ENCODE results near the gene LACRT. TPM values are rescaled to one million over a fixed set of nuclear protein-coding genes. Genes with fewer than 3 reads are reported as not detected.

LACRT gene
- total RNA-seq, 4 donors from 2014 or later, result not detected

- Histone ChIP-seq H3K4me1 (no peaks in the 10 kb centered on the region), H3K27ac (no peak overlapping the region), H3K36me3 (no peaks in the 10 kb centered on the region), H3K27me3 (no peaks in the 10 kb centered on the region), H3K9me3 (no peaks in the 10 kb centered on the region), H3K4me3 (no peak overlapping the region)
- intact Hi-C loops (cut with DNase I; ENCODE audit: low total_unique reads), result no loop called here
- TF ChIP-seq CTCF (IDR thresholded peaks at IDR 0.05) (no peak), POLR2A (IDR thresholded peaks at IDR 0.05) (no peak)
- DNase-seq, result no peak
Measured at GRCh38 chr12:54608156-54608555, 26.5 kb downstream of the LACRT start.

- Histone ChIP-seq H3K27ac (no peak overlapping the region), H3K9me3 (no peaks in the 10 kb centered on the region), H3K4me1 (no peaks in the 10 kb centered on the region), H3K36me3 (no peaks in the 10 kb centered on the region), H3K4me3 (no peak overlapping the region), H3K27me3 (no peaks in the 10 kb centered on the region)
- DNase-seq, result no peak
- intact Hi-C loops (cut with DNase I; ENCODE audit: low total_unique reads), result no loop called here
- TF ChIP-seq CTCF (IDR thresholded peaks at IDR 0.05) (no peak), POLR2A (IDR thresholded peaks at IDR 0.05) (no peak)
Measured at GRCh38 chr12:54606556-54606955, 28.1 kb downstream of the LACRT start.

- H3K36me3 ChIP-seq, result no peaks in the 10 kb centered on the region
- intact Hi-C loops (cut with DNase I; ENCODE audit: low total_unique reads), result no loop called here
- H3K4me3 ChIP-seq, result no peak overlapping the region
- H3K9me3 ChIP-seq, result no peaks in the 10 kb centered on the region
- no peaks in the 10 kb centered on the region for H3K4me1 ChIP-seq
- DNase-seq, result no peak
- H3K27me3 ChIP-seq, result no peaks in the 10 kb centered on the region
- no peak for TF ChIP-seq POLR2A (IDR thresholded peaks at IDR 0.05)
- no peak for TF ChIP-seq CTCF (IDR thresholded peaks at IDR 0.05)
- no peak overlapping the region for H3K27ac ChIP-seq
Measured at GRCh38 chr12:54605138-54605970, 29.3 kb downstream of the LACRT start.

DNA sequence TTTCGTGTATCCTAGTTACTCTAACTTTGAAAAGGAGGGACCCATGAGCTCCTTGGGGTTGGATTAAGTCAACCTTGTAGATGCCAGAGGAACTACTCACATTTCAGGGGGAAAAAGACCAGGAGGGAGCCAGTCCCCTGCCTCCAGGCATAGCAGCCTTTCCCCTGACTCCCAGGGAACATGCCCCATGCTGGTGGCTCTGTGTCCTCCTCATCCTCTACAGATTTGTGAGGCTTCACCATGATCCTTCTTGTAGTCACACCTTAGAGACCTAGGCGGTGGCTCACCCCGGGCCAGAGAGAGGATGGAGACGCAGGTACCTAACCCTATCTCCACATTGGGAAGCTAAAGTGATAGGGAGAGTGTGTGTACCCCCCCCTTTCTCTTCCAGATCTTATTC, 30.3 kb downstream of the LACRT start:
- TF ChIP-seq CTCF (IDR thresholded peaks at IDR 0.05) (no peak), POLR2A (IDR thresholded peaks at IDR 0.05) (no peak)
- intact Hi-C loops (cut with DNase I; ENCODE audit: low total_unique reads), result no loop called here
- Histone ChIP-seq H3K4me3 (no peak overlapping the region), H3K27ac (no peak overlapping the region), H3K4me1 (no peaks in the 10 kb centered on the region), H3K27me3 (no peaks in the 10 kb centered on the region), H3K9me3 (no peaks in the 10 kb centered on the region), H3K36me3 (no peaks in the 10 kb centered on the region)
- no peak for DNase-seq

- Histone ChIP-seq H3K9me3 (no peaks in the 10 kb centered on the region), H3K4me1 (no peaks in the 10 kb centered on the region), H3K27me3 (no peaks in the 10 kb centered on the region), H3K27ac (no peak overlapping the region), H3K4me3 (no peak overlapping the region), H3K36me3 (no peaks in the 10 kb centered on the region)
- intact Hi-C loops (cut with DNase I; ENCODE audit: low total_unique reads), result no loop called here
- TF ChIP-seq POLR2A (IDR thresholded peaks at IDR 0.05) (no peak), CTCF (IDR thresholded peaks at IDR 0.05) (no peak)
- no peak for DNase-seq
Measured at GRCh38 chr12:54603872-54604271, 30.8 kb downstream of the LACRT start.
